SK-N-SH treated with all-trans-retinoic acid at 6 μM for 48 hours (cell line): ENCODE results near the gene FIGLA.

ENCODE experiments used
- ATAC-seq: fragments of 200-7000 bp; cut with Tn5 transposase; 3 replicates; pipeline ENCODE4 v1.9.1; 2020; ENCODE audit warnings: mild to moderate bottlenecking, moderate library complexity
- ARNTL ChIP-seq: fragments of 450-650 bp; formaldehyde crosslinking; IDR thresholded peaks from 2 replicates; pipeline ENCODE4 v1.5.0; 2020; ENCODE audit warnings: low read depth, mild to moderate bottlenecking, moderate library complexity, borderline replicate concordance
- BACH2 ChIP-seq: fragments of 250-450 bp; sonication (Bioruptor Pico); IDR thresholded peaks from 2 replicates; pipeline ENCODE4 v1.9.0; 2021; ENCODE audit warnings: mild to moderate bottlenecking, borderline replicate concordance
- CSDC2 ChIP-seq: fragments of 250-450 bp; sonication (Bioruptor Pico); IDR thresholded peaks from 2 replicates; pipeline ENCODE4 v1.5.0; 2020; ENCODE audit warnings: mild to moderate bottlenecking, moderate library complexity
- ESRRG ChIP-seq: fragments of 250-450 bp; sonication (Bioruptor Pico); IDR thresholded peaks from 2 replicates; pipeline ENCODE4 v1.6.1; 2021; ENCODE audit warnings: mild to moderate bottlenecking
- GLIS3 ChIP-seq: fragments of 250-450 bp; sonication (Bioruptor Pico); IDR thresholded peaks from 2 replicates; pipeline ENCODE4 v1.5.0; 2020; ENCODE audit warnings: mild to moderate bottlenecking, moderate library complexity
- ISL1 ChIP-seq: fragments of 250-450 bp; sonication (Bioruptor Pico); IDR thresholded peaks from 2 replicates; pipeline ENCODE4 v2.1.2; 2022; ENCODE audit warnings: mild to moderate bottlenecking, moderate library complexity
- OSR1 ChIP-seq: fragments of 250-450 bp; sonication (Bioruptor Pico); IDR thresholded peaks from 2 replicates; pipeline ENCODE4 v1.8.0; 2022; ENCODE audit warnings: moderate library complexity, mild to moderate bottlenecking, inconsistent platforms
- PPARA ChIP-seq: fragments of 250-450 bp; sonication (Bioruptor Pico); IDR thresholded peaks from 2 replicates; pipeline ENCODE4 v1.5.0; 2020; ENCODE audit warnings: mild to moderate bottlenecking, borderline replicate concordance
- RARB ChIP-seq: fragments of 250-450 bp; sonication (Bioruptor Pico); IDR thresholded peaks from 2 replicates; pipeline ENCODE4 v1.8.0; 2021; ENCODE audit warnings: mild to moderate bottlenecking, moderate library complexity
- SNAI2 ChIP-seq: fragments of 250-450 bp; sonication (Bioruptor Pico); IDR thresholded peaks from 2 replicates; pipeline ENCODE4 v1.5.0; 2020; ENCODE audit warnings: mild to moderate bottlenecking, moderate library complexity
- TCF4 ChIP-seq: fragments of 250-450 bp; sonication (Bioruptor Pico); IDR thresholded peaks from 2 replicates; pipeline ENCODE4 v1.8.0; 2021; ENCODE audit warnings: mild to moderate bottlenecking, moderate library complexity, borderline replicate concordance
- TOX ChIP-seq: fragments of 250-450 bp; sonication (Bioruptor Pico); IDR thresholded peaks from 2 replicates; pipeline ENCODE4 v1.8.0; 2021; ENCODE audit warnings: mild to moderate bottlenecking, moderate library complexity, borderline replicate concordance
- ZFP30 ChIP-seq: fragments of 450-650 bp; formaldehyde crosslinking; IDR thresholded peaks from 2 replicates; pipeline ENCODE4 v1.5.0; 2022; ENCODE audit warnings: mild to moderate bottlenecking, moderate library complexity
- ZNF565 ChIP-seq: fragments of 450-650 bp; formaldehyde crosslinking; conservative IDR thresholded peaks from 2 replicates; pipeline ENCODE4 v1.5.0; 2020; ENCODE audit warnings: low read depth, mild to moderate bottlenecking, moderate library complexity
- ZNF70 ChIP-seq: fragments of 450-650 bp; formaldehyde crosslinking; IDR thresholded peaks from 2 replicates; pipeline ENCODE4 v1.5.0; 2020; ENCODE audit warnings: mild to moderate bottlenecking, moderate library complexity
- ZNF8 ChIP-seq: fragments of 450-650 bp; formaldehyde crosslinking; IDR thresholded peaks from 2 replicates; pipeline ENCODE4 v1.5.0; 2020; ENCODE audit warnings: mild to moderate bottlenecking, moderate library complexity
- TF ChIP-seq, protein P1 (sequence below): fragments of 250-450 bp; sonication (Bioruptor Pico); IDR thresholded peaks from 2 replicates; pipeline ENCODE4 v1.5.1; 2020; ENCODE audit warnings: low read depth, mild to moderate bottlenecking, moderate library complexity
- TF ChIP-seq, protein P2 (sequence below): fragments of 250-450 bp; sonication (Bioruptor Pico); IDR thresholded peaks from 2 replicates; pipeline ENCODE4 v1.8.0; 2021; ENCODE audit warnings: low read depth, mild to moderate bottlenecking, moderate library complexity, borderline replicate concordance
- TF ChIP-seq, protein P3 (sequence below): fragments of 250-450 bp; sonication (Bioruptor Pico); IDR thresholded peaks from 2 replicates; pipeline ENCODE4 v1.5.0; 2020; ENCODE audit warnings: mild to moderate bottlenecking, moderate library complexity
- TF ChIP-seq, protein P4 (sequence below): fragments of 250-450 bp; sonication (Bioruptor Pico); IDR thresholded peaks from 2 replicates; pipeline ENCODE4 v1.5.1; 2021; ENCODE audit warnings: mild to moderate bottlenecking, moderate library complexity
- TF ChIP-seq, protein P5 (sequence below): fragments of 250-450 bp; sonication (Bioruptor Pico); IDR thresholded peaks from 2 replicates; pipeline ENCODE4 v1.8.0; 2020; ENCODE audit warnings: mild to moderate bottlenecking, moderate library complexity, borderline replicate concordance

The FIGLA gene

DNA sequence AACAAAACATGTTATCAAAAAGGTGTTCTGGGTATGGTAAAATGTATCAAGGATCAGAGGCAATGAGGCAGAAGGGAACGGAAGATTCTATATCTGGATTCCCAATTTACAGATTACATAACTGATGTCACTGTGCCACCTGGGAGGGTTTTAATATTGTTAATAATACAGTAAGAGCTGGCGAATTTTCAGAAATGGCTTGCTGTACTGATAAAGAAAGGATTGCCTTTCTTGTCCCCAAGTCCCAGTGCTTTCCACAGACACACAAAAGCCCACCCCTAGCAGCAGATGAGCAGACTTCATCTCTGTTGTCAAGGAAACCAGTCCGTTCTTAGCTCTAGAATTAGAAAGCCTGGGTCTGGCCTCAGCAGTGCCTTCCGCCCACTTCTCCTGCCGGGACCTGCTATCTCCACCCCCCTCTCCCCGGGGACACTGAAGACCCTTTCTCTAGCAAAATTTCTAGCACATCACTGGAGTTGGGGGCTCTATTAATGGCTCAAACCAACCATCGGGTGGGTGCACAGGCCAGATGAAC is 56.7 kb downstream of the FIGLA start:
- TF ChIP-seq, protein P1, sequence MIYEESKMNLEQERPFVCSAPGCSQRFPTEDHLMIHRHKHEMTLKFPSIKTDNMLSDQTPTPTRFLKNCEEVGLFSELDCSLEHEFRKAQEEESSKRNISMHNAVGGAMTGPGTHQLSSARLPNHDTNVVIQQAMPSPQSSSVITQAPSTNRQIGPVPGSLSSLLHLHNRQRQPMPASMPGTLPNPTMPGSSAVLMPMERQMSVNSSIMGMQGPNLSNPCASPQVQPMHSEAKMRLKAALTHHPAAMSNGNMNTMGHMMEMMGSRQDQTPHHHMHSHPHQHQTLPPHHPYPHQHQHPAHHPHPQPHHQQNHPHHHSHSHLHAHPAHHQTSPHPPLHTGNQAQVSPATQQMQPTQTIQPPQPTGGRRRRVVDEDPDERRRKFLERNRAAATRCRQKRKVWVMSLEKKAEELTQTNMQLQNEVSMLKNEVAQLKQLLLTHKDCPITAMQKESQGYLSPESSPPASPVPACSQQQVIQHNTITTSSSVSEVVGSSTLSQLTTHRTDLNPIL (CRISPR knock-in tag) = no peak
- no peak for TF ChIP-seq PPARA
- no peak for TF ChIP-seq ZNF8 (CRISPR knock-in tag)
- TF ChIP-seq TCF4 (CRISPR knock-in tag) = no peak
- TF ChIP-seq ZNF565 (CRISPR knock-in tag) = no peak
- TF ChIP-seq, protein P2, sequence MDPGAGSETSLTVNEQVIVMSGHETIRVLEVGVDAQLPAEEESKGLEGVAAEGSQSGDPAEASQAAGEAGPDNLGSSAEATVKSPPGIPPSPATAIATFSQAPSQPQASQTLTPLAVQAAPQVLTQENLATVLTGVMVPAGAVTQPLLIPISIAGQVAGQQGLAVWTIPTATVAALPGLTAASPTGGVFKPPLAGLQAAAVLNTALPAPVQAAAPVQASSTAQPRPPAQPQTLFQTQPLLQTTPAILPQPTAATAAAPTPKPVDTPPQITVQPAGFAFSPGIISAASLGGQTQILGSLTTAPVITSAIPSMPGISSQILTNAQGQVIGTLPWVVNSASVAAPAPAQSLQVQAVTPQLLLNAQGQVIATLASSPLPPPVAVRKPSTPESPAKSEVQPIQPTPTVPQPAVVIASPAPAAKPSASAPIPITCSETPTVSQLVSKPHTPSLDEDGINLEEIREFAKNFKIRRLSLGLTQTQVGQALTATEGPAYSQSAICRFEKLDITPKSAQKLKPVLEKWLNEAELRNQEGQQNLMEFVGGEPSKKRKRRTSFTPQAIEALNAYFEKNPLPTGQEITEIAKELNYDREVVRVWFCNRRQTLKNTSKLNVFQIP (CRISPR knock-in tag) = no peak
- TF ChIP-seq TOX (CRISPR knock-in tag) = no peak
- TF ChIP-seq RARB (CRISPR knock-in tag) = no peak
- no peak for TF ChIP-seq ZNF70 (CRISPR knock-in tag)
- TF ChIP-seq, protein P3, sequence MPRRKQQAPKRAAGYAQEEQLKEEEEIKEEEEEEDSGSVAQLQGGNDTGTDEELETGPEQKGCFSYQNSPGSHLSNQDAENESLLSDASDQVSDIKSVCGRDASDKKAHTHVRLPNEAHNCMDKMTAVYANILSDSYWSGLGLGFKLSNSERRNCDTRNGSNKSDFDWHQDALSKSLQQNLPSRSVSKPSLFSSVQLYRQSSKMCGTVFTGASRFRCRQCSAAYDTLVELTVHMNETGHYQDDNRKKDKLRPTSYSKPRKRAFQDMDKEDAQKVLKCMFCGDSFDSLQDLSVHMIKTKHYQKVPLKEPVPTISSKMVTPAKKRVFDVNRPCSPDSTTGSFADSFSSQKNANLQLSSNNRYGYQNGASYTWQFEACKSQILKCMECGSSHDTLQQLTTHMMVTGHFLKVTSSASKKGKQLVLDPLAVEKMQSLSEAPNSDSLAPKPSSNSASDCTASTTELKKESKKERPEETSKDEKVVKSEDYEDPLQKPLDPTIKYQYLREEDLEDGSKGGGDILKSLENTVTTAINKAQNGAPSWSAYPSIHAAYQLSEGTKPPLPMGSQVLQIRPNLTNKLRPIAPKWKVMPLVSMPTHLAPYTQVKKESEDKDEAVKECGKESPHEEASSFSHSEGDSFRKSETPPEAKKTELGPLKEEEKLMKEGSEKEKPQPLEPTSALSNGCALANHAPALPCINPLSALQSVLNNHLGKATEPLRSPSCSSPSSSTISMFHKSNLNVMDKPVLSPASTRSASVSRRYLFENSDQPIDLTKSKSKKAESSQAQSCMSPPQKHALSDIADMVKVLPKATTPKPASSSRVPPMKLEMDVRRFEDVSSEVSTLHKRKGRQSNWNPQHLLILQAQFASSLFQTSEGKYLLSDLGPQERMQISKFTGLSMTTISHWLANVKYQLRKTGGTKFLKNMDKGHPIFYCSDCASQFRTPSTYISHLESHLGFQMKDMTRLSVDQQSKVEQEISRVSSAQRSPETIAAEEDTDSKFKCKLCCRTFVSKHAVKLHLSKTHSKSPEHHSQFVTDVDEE (CRISPR knock-in tag) = no peak
- TF ChIP-seq OSR1 (CRISPR knock-in tag) = no peak
- TF ChIP-seq ESRRG (CRISPR knock-in tag) = no peak
- no peak for TF ChIP-seq ZFP30 (CRISPR knock-in tag)
- TF ChIP-seq, protein P4, sequence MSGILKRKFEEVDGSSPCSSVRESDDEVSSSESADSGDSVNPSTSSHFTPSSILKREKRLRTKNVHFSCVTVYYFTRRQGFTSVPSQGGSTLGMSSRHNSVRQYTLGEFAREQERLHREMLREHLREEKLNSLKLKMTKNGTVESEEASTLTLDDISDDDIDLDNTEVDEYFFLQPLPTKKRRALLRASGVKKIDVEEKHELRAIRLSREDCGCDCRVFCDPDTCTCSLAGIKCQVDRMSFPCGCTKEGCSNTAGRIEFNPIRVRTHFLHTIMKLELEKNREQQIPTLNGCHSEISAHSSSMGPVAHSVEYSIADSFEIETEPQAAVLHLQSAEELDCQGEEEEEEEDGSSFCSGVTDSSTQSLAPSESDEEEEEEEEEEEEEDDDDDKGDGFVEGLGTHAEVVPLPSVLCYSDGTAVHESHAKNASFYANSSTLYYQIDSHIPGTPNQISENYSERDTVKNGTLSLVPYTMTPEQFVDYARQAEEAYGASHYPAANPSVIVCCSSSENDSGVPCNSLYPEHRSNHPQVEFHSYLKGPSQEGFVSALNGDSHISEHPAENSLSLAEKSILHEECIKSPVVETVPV (CRISPR knock-in tag) = no peak
- no peak for TF ChIP-seq BACH2 (CRISPR knock-in tag)
- no peak for TF ChIP-seq ARNTL (CRISPR knock-in tag)
- TF ChIP-seq ISL1 (CRISPR knock-in tag) = no peak
- no peak for TF ChIP-seq CSDC2 (CRISPR knock-in tag)
- TF ChIP-seq SNAI2 = no peak
- ATAC-seq = no peak

DNA sequence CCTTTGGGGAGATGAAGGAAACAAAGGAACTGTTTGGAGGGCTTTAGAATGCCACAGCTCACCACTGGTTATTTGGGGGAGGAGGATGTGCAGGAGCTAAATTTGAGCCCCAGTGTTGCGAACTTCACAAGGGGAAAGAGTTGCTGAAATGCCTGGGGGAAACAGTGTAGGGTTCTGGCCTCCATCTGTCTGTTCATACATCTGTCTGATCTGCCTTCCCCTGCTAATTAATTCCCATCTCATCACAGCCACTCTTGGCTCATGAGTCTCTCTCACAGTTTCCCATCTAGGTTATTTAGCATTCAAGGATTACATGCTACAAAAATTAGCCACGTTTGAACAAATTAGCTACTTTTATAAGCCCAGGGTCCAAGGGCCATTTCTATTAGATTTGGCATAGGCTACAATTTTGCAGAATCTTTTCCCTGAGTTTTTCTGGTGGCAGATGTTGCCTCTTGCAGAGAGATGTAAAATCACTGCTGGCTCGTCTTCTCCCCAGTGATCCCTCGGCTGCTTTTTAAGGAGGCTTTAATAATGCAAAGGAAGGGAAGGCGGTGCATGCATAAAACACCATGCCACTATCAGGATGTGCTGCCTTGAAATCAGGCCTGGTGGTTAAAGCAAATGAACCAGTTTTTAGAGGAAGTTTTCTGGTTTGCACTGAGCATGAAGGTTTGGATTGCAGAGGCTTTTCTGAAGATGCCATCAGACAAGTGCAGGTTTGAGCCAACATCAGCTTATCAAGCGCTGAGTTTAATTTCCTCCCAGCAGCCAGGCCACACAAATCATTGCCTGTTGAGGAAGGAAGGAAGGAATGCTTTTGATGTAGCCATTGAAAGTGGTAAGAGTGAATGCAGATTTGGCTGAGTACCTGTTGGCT is 57.4 kb downstream of the FIGLA start:
- TF ChIP-seq, protein P3 (CRISPR knock-in tag) = no peak
- TF ChIP-seq ESRRG (CRISPR knock-in tag) = no peak
- TF ChIP-seq CSDC2 (CRISPR knock-in tag) = no peak
- no peak for TF ChIP-seq GLIS3 (CRISPR knock-in tag)
- TF ChIP-seq TOX (CRISPR knock-in tag) = no peak
- TF ChIP-seq ZNF8 (CRISPR knock-in tag) = no peak
- TF ChIP-seq, protein P5, sequence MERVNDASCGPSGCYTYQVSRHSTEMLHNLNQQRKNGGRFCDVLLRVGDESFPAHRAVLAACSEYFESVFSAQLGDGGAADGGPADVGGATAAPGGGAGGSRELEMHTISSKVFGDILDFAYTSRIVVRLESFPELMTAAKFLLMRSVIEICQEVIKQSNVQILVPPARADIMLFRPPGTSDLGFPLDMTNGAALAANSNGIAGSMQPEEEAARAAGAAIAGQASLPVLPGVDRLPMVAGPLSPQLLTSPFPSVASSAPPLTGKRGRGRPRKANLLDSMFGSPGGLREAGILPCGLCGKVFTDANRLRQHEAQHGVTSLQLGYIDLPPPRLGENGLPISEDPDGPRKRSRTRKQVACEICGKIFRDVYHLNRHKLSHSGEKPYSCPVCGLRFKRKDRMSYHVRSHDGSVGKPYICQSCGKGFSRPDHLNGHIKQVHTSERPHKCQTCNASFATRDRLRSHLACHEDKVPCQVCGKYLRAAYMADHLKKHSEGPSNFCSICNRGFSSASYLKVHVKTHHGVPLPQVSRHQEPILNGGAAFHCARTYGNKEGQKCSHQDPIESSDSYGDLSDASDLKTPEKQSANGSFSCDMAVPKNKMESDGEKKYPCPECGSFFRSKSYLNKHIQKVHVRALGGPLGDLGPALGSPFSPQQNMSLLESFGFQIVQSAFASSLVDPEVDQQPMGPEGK (CRISPR knock-in tag) = no peak
- no peak for ATAC-seq
